ENCODE measurements around the gene USP33.

USP33 gene

DNA sequence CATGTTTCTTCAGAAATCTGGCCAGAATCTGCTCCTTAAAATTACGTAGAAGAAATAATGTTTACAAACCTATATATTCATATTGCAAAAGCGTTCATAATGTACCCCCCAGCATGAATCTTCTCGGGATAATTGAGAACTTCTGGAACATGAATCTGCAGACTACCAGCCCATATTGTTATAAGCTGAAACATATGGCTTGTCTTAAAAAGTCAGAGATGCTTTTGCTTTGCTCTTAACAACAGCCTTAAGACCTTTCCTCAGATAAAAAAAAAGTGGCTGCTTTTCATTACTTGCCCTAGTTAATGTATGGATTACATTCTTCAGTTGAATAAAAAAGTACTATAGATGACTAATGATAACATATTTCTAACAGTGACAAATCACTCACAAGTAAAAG, 62.2 kb downstream of the USP33 start:
- no peak overlapping the region for H3K27ac Mint-ChIP-seq
- H3K27me3 Mint-ChIP-seq (ENCODE audit: low read depth), result no peaks in the 10 kb centered on the region
- no peak overlapping the region for H3K4me3 Mint-ChIP-seq
- no peaks in the 10 kb centered on the region for H3K4me1 Mint-ChIP-seq
- H3K9me3 Mint-ChIP-seq, result peaks cover 2% of the 10 kb centered on the region
- TF ChIP-seq, protein P1, sequence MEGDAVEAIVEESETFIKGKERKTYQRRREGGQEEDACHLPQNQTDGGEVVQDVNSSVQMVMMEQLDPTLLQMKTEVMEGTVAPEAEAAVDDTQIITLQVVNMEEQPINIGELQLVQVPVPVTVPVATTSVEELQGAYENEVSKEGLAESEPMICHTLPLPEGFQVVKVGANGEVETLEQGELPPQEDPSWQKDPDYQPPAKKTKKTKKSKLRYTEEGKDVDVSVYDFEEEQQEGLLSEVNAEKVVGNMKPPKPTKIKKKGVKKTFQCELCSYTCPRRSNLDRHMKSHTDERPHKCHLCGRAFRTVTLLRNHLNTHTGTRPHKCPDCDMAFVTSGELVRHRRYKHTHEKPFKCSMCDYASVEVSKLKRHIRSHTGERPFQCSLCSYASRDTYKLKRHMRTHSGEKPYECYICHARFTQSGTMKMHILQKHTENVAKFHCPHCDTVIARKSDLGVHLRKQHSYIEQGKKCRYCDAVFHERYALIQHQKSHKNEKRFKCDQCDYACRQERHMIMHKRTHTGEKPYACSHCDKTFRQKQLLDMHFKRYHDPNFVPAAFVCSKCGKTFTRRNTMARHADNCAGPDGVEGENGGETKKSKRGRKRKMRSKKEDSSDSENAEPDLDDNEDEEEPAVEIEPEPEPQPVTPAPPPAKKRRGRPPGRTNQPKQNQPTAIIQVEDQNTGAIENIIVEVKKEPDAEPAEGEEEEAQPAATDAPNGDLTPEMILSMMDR (IDR thresholded peaks at IDR 0.05; ENCODE audit: unreplicated experiment in 3 of 3), result no peak
- peaks cover 44% of the 10 kb centered on the region for H3K36me3 Mint-ChIP-seq (ENCODE audit: low read depth)

DNA sequence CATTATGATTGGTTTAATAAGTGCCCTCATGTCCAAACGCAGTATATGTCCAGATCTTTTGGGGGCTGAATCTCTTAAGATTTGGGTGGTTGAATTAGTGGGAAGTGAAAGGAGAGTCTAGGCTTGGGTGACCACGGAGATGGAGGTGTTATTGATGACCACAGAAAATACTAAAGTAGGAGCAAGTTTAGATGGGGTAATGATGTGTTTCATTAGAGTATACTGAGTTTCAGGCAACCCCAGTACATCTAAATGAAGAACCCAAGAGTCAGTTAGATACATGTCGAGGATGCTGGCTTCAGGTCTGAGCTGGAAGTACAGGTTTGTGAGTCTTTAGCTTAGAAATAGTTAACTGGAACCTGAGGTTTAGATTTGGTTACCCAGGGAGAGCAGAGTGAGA, 70.7 kb downstream of the USP33 start:
- H3K9me3 Mint-ChIP-seq, result peaks cover 8% of the 10 kb centered on the region
- TF ChIP-seq, protein P1 (IDR thresholded peaks at IDR 0.05; ENCODE audit: unreplicated experiment in 3 of 3), result no peak

DNA sequence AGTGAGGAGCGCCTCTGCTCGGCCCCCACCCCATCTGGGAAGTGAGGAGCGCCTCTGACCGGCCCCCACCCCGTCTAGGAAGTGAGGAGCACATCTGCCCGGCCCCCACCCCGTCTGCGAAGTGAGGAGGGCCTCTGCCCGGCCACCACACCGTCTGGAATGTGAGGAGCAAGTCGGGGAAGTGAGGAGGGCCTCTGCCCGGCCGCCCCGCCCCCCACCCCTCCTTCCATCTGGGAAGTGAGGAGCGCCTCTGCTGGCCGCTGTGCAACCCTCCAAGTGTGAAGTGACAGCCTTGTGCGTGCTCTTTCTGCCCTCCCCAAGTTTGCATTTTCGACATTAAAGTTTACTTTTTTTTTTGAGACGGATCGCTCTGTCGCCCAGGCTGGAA, 72.1 kb downstream of the USP33 start:
- Mint-ChIP-seq H3K36me3 (ENCODE audit: low read depth) (peaks cover 21% of the 10 kb centered on the region), H3K27ac (no peak overlapping the region), H3K9me3 (peaks cover 6% of the 10 kb centered on the region), H3K27me3 (ENCODE audit: low read depth) (no peaks in the 10 kb centered on the region), H3K4me1 (peaks cover 28% of the 10 kb centered on the region), H3K4me3 (peak overlapping the region; percentile 41 to 65 (median 51))
- TF ChIP-seq, protein P1 (IDR thresholded peaks at IDR 0.05; ENCODE audit: unreplicated experiment in 3 of 3), result peak in 2 of 3 experiments; percentile 25 to 27

More for the DNA sequence above, 70.7 kb downstream of the USP33 start:
- no peaks in the 10 kb centered on the region for H3K27me3 Mint-ChIP-seq (ENCODE audit: low read depth)
- no peak overlapping the region for H3K4me3 Mint-ChIP-seq
- peaks cover 23% of the 10 kb centered on the region for H3K4me1 Mint-ChIP-seq
- H3K36me3 Mint-ChIP-seq (ENCODE audit: low read depth), result peaks cover 28% of the 10 kb centered on the region
- H3K27ac Mint-ChIP-seq, result no peak overlapping the region

DNA sequence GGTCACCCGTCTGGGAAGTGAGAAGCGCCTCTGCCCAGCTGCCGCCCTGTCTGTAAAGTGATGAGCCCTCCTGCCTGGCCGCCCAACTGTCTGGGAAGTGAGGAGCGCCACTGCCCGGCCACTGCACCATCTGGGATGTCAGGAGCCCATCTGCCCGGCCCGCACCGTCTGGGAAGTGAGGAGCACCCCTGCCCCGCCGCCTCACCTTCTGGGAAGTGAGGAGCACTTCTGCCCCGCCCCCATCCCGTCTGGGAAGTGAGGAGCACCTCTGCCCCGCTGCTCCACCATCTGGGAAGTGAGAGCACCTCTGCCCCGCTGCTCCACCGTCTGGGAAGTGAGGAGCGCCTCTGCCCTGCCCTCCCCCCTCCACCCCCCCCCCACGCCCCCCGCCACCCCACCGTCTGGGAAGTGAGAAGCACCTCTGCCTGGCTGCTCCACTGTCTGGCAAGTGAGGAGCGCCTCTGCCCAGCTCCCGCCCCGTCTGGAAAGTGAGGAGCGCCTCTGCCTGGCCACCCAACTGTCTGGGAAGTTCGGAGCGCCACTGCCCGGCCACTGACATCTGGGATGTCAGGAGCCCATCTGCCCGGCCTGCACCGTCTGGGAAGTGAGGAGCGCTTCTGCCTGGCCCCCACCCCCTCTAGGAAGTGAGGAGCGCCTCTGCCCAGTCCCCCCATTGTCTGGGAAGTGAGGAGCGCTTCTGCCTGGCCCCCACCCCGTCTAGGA, 72.7 kb downstream of the USP33 start:
- Mint-ChIP-seq H3K9me3 (peaks cover 6% of the 10 kb centered on the region), H3K4me3 (peak overlapping the region in 1 of 3 experiments; percentile 38), H3K27ac (no peak overlapping the region), H3K27me3 (ENCODE audit: low read depth) (no peaks in the 10 kb centered on the region), H3K4me1 (peaks cover 28% of the 10 kb centered on the region), H3K36me3 (ENCODE audit: low read depth) (peaks cover 16% of the 10 kb centered on the region)
- TF ChIP-seq, protein P1 (IDR thresholded peaks at IDR 0.05; ENCODE audit: unreplicated experiment in 3 of 3), result no peak

DNA sequence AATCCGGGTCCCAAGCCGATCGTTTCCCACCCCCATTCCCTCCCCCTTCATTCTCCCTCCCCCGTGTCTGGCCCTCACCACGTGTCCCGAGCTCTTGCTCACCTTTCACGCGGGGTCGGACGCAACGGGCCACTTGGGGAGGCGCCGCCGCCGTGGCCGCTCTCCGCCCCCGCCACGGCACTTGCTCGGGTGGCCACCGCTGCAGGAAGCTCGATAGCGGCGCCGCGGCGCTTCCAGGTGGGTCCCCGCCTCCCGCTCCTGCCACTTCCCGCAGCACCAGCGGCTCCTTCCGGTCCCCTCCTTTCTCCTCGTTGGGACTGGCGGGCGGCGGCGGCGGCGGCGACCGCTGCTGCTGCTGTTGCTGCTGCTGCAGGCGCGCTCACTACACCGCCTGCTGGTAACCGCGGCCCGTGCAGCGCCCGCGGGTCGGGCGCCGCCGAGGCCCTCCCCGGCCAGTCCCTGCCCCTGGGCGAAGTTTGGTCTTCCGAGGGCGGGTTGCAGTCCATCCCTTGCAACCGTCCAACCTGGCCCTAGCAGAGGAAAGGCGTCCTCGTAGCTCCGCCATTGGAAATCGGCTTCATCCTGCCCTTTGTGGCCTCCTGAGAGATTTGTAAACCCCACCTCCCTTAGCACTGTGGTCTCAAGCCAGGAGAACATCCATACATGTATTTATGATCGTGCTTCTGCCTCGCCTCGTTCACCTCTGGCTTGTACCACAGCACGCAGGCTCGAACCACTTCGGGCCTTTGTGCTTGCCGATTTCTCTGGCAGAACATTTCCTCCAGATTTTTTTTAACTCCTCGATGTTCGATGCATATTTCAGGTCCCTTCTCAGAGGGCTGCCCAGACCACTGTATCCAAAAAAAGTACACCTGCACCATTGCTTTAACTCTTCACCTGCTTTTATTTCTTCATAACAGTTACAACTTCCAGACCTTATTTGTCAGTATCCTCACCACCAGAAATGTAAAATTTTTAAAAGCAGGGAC, 76.2 kb downstream of the USP33 start:
- H3K4me3 Mint-ChIP-seq, result peak overlapping the region; percentile 84 to 92 (median 92)
- H3K4me1 Mint-ChIP-seq, result peaks cover 44% of the 10 kb centered on the region
- no peaks in the 10 kb centered on the region for H3K36me3 Mint-ChIP-seq (ENCODE audit: low read depth)
- H3K9me3 Mint-ChIP-seq, result no peaks in the 10 kb centered on the region
- no peaks in the 10 kb centered on the region for H3K27me3 Mint-ChIP-seq (ENCODE audit: low read depth)
- peak overlapping the region; percentile 98 to 99 (median 99) for H3K27ac Mint-ChIP-seq
- TF ChIP-seq, protein P1 (IDR thresholded peaks at IDR 0.05; ENCODE audit: unreplicated experiment in 3 of 3), result peak; percentile 94 to 98 (median 95)
